GM12892 (cell line): Measurements from ENCODE around the gene SORCS2.

Experiments used
- POLR2A ChIP-seq: IDR thresholded peaks from 2 replicates; pipeline ENCODE4 v1.6.1; 2011; ENCODE audit warnings: low read depth, low read length, control low read depth
- POLR2AphosphoS5 ChIP-seq: IDR thresholded peaks from 2 replicates; pipeline ENCODE4 v1.6.1; 2011; ENCODE audit warnings: low read depth, low read length, control low read depth

GRCh38 chr4:7666011-7666410, 473.7 kb downstream of the SORCS2 start:
- TF ChIP-seq POLR2A (no peak), POLR2AphosphoS5 (no peak)
